HepG2 (cell line): ENCODE results near the gene ERF. TPM values are rescaled to one million over a fixed set of nuclear protein-coding genes. Genes with fewer than 3 reads are reported as not detected.

Experiments used
- CC2D1A ChIP-seq: sonication (generic); formaldehyde crosslinking; IDR thresholded peaks from 2 replicates; pipeline ENCODE4 v1.8.1; 2023; ENCODE audit warnings: mild to moderate bottlenecking, missing genetic modification reagents
- ETS1 ChIP-seq: sonication (generic); formaldehyde crosslinking; IDR thresholded peaks from 2 replicates; pipeline ENCODE4 v1.4.0; 2020; ENCODE audit warnings: missing genetic modification reagents
- GMEB1 ChIP-seq: sonication (generic); formaldehyde crosslinking; IDR thresholded peaks from 2 replicates; pipeline ENCODE4 v1.5.1; 2020; ENCODE audit warnings: missing genetic modification reagents, mild to moderate bottlenecking, borderline replicate concordance
- KMT2B ChIP-seq: IDR thresholded peaks from 2 replicates; pipeline ENCODE4 v1.6.1; 2016; ENCODE audit warnings: missing genetic modification reagents, missing compliant biosample characterization
- PRDM15 ChIP-seq: sonication (generic); formaldehyde crosslinking; IDR thresholded peaks from 2 replicates; pipeline ENCODE4 v1.4.0; 2020; ENCODE audit warnings: missing genetic modification reagents
- RBM22 ChIP-seq: fragments of 200-400 bp; formaldehyde crosslinking; optimal IDR thresholded peaks from 2 replicates; pipeline ENCODE3; 2017; ENCODE audit warnings: mild to moderate bottlenecking, low read length, moderate library complexity
- RFX3 ChIP-seq: IDR thresholded peaks from 2 replicates; pipeline ENCODE4 v1.6.1; 2016; ENCODE audit warnings: missing biosample characterization, missing genetic modification reagents
- ZBTB7A ChIP-seq: sonication (generic); formaldehyde crosslinking; IDR thresholded peaks from 2 replicates; pipeline ENCODE4 v1.8.0; 2022; ENCODE audit warnings: mild to moderate bottlenecking, missing genetic modification reagents
- ZNF501 ChIP-seq: sonication (generic); formaldehyde crosslinking; IDR thresholded peaks from 2 replicates; pipeline ENCODE4 v1.5.1; 2020; ENCODE audit warnings: mild to moderate bottlenecking, moderate library complexity, missing genetic modification reagents
- ZNF543 ChIP-seq: sonication (generic); formaldehyde crosslinking; IDR thresholded peaks from 2 replicates; pipeline ENCODE4 v1.4.0; 2020; ENCODE audit warnings: mild to moderate bottlenecking, missing genetic modification reagents
- polyA plus RNA-seq, 8 experiments: library from polyadenylated mRNA; depleted of rRNA in 3 of 8; stranded (reverse) in 7 of 8; unstranded in 1 of 8; fragments of >200 nt; fragmentation: Illumina TruSeq in 4 of 8; extraction: Trizol in 4 of 8; gene quantifications; 2 replicates each; pipeline versions ENCODE4 v1.2.1 to v1.2.3, GENCODE V29; 2011 to 2016; ENCODE audit warnings: low read depth in 4 of 8, missing spikeins in 1 of 8, mixed read lengths in 1 of 8; ENCODE audit not compliant: insufficient read depth in 1 of 8
- total RNA-seq, 5 experiments: library from RNA; depleted of rRNA; stranded (reverse); fragments of >200 nt; fragmentation: Illumina TruSeq; extraction: Trizol; gene quantifications; 2 replicates each; pipeline ENCODE4 v1.2.3, GENCODE V29; 2016; ENCODE audit warnings: low read depth in 1 of 5

The ERF gene
- total and polyA plus RNA-seq, 2 of the 13 experiments (the other 11 are each of a cell fraction or from before 2014, with no cell fraction given) = 67.1 to 69.9 TPM

- no peak for TF ChIP-seq ZNF543 (CRISPR knock-in tag)
- TF ChIP-seq KMT2B = no peak
- peak; percentile 11; the same call in 1 of the 2 replicates for TF ChIP-seq ZBTB7A (CRISPR knock-in tag)
- no peak for TF ChIP-seq CC2D1A (CRISPR knock-in tag)
- peak; percentile 14 for TF ChIP-seq RBM22
- 0 out of 2 replicates have a peak, but pooled peaks have one; percentile 10 for TF ChIP-seq RFX3 (CRISPR knock-in tag)
- no peak for TF ChIP-seq GMEB1 (CRISPR knock-in tag)
- peak; percentile 50; the same call in 1 of the 2 replicates for TF ChIP-seq ZNF501 (CRISPR knock-in tag)
- TF ChIP-seq PRDM15 (CRISPR knock-in tag) = no peak
- TF ChIP-seq ETS1 (CRISPR knock-in tag) = no peak
Measured at GRCh38 chr19:42254089-42254849, 659 bp downstream of the ERF start (continued).
